ENCODE results near the gene POU2F3.

GRCh38 chr11:120326228-120326627 lies 86.3 kb downstream of the POU2F3 start:
- TF ChIP-seq EZH2 (IDR thresholded peaks at IDR 0.05; ENCODE audit: borderline replicate concordance) = no peak
- no peak for TF ChIP-seq CTCF (IDR thresholded peaks at IDR 0.05; ENCODE audit: poor library complexity)
